Activated CD8-positive, alpha-beta memory T cell treated with anti-CD3 and anti-CD28 coated beads, Interleukin-2, amount 10 ng/mL, durations not matched to agents 7 days and 5 days (primary cell): ENCODE data around the gene GRB10. TPM values are rescaled to one million over a fixed set of nuclear protein-coding genes. Genes with fewer than 3 reads are reported as not detected.

Experiments
- ATAC-seq: fragments of 150-1000 bp; cut with Tn5 transposase; one replicate; pipeline ENCODE4 v1.10.0; 2021; ENCODE audit warnings: moderate library complexity
- CTCF ChIA-PET: fragments of 350-600 bp; sonication (Branson Sonifier 250); formaldehyde crosslinking; loops from one replicate; lab custom pipeline; 2021; ENCODE audit warnings: antibody characterized with exemption; lab: Charles Lee
- DNase-seq: peaks from one replicate; pipeline ENCODE4 v3.0.0-alpha.2; 2020
- H3K27ac Mint-ChIP-seq: one replicate; pipeline ENCODE4 v1.8.0; 2021; ENCODE audit warnings: mild to moderate bottlenecking, mixed read lengths
- H3K27me3 Mint-ChIP-seq: one replicate; pipeline ENCODE4 v1.8.0; 2021; ENCODE audit warnings: mixed read lengths
- H3K36me3 Mint-ChIP-seq: one replicate; pipeline ENCODE4 v1.8.0; 2021; ENCODE audit warnings: mild to moderate bottlenecking, mixed read lengths
- H3K4me1 Mint-ChIP-seq: one replicate; pipeline ENCODE4 v1.8.0; 2021; ENCODE audit warnings: mixed read lengths
- H3K4me3 Mint-ChIP-seq: one replicate; pipeline ENCODE4 v1.8.0; 2021; ENCODE audit warnings: mild to moderate bottlenecking, moderate library complexity, mixed read lengths
- H3K9me3 Mint-ChIP-seq: one replicate; pipeline ENCODE4 v1.8.0; 2022; ENCODE audit warnings: low read depth, mixed read lengths
- total RNA-seq, 2 experiments: library from RNA; stranded (reverse); gene quantifications; one replicate each; pipeline ENCODE4 v1.2.3, GENCODE V29; 2021

Gene GRB10
- total RNA-seq, 2 experiments from 2014 or later = 3.9 TPM

- Mint-ChIP-seq H3K27ac (peak overlapping the region; percentile 99), H3K36me3 (peaks cover 5% of the 10 kb centered on the region), H3K9me3 (no peaks in the 10 kb centered on the region), H3K4me3 (peak overlapping the region; percentile 74), H3K4me1 (peaks cover 66% of the 10 kb centered on the region), H3K27me3 (no peaks in the 10 kb centered on the region)
- DNase-seq = peak; percentile 47
- ATAC-seq = no peak
- CTCF ChIA-PET = interaction anchor here (0.8 to 3.0 kb wide), 7 partner anchors 20 to 567 kb away, joined by 3 to 9 read pairs (median 3); no protein-coding TSS in a partner anchor
Observed at GRCh38 chr7:50659329-50659965, 123.2 kb downstream of the GRB10 start.

GRCh38 chr7:50658696-50659095 lies 124.0 kb downstream of the GRB10 start:
- Mint-ChIP-seq H3K27me3 (peaks cover 3% of the 10 kb centered on the region), H3K36me3 (peaks cover 5% of the 10 kb centered on the region), H3K4me1 (peaks cover 60% of the 10 kb centered on the region), H3K9me3 (no peaks in the 10 kb centered on the region), H3K27ac (no peak overlapping the region), H3K4me3 (no peak overlapping the region)
- ATAC-seq (no peak), DNase-seq (no peak)
- CTCF ChIA-PET = interaction anchor here (1.0 to 3.0 kb wide), 2 partner anchors 25 to 44 kb away, joined by 3 to 8 read pairs; no protein-coding TSS in a partner anchor

- H3K27ac Mint-ChIP-seq = no peak overlapping the region
- H3K4me1 Mint-ChIP-seq = peaks cover 59% of the 10 kb centered on the region
- peaks cover 5% of the 10 kb centered on the region for H3K36me3 Mint-ChIP-seq
- no peaks in the 10 kb centered on the region for H3K9me3 Mint-ChIP-seq
- CTCF ChIA-PET = no interaction called here
- ATAC-seq (no peak), DNase-seq (no peak)
- peaks cover 5% of the 10 kb centered on the region for H3K27me3 Mint-ChIP-seq
- no peak overlapping the region for H3K4me3 Mint-ChIP-seq
Observed at GRCh38 chr7:50657912-50658311, 124.8 kb downstream of the GRB10 start.

GRCh38 chr7:50657341-50657873 lies 125.3 kb downstream of the GRB10 start:
- H3K36me3 Mint-ChIP-seq = peaks cover 5% of the 10 kb centered on the region
- DNase-seq = no peak

DNA sequence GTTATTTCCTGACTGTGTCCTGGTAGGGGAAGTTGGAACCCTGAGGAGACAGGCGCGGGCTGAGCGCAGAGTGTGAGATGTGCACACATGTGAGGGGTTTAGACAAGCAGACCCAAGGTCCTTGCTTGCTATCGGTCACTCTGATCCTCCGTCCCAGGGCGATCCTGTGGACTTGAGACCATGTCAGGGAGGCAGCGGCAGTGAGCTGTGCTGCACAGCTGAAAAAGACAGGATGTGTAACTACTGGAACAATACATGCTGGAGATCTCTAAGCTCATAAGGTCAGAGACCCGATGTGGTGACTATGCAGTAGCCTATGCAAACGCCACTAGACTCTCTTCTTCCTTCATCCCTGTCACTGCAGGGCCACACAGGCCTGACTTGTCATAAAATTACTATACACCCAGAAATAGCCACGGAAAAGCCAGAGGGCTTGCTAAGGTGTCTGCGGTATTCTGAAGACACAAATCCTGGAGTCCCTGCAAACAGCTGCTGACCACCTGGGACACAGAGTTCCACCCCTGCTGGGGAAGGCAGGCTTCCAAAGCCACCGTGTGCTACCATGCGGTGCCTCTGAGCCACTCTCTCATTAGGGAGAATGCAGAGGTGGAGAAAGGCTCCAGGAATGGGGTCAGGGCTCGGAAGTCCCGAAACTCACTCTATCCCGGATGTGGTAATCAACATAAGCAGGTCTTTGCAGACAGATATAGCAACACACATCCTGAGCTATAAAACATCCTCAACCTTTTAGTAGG lies 126.4 kb downstream of the GRB10 start:
- no peak overlapping the region for H3K4me3 Mint-ChIP-seq
- peaks cover 5% of the 10 kb centered on the region for H3K27me3 Mint-ChIP-seq
- CTCF ChIA-PET = interaction anchor here (0.8 to 1.0 kb wide), 3 partner anchors 10 to 41 kb away, joined by 3 read pairs; no protein-coding TSS in a partner anchor
- DNase-seq (no peak), ATAC-seq (no peak)
- no peak overlapping the region for H3K27ac Mint-ChIP-seq
- H3K36me3 Mint-ChIP-seq = peaks cover 3% of the 10 kb centered on the region
- peaks cover 48% of the 10 kb centered on the region for H3K4me1 Mint-ChIP-seq
- H3K9me3 Mint-ChIP-seq = no peaks in the 10 kb centered on the region

More at GRCh38 chr7:50657341-50657873, 125.3 kb downstream of the GRB10 start:
- H3K4me1 Mint-ChIP-seq = peaks cover 59% of the 10 kb centered on the region
- peaks cover 5% of the 10 kb centered on the region for H3K27me3 Mint-ChIP-seq
- no peak overlapping the region for H3K27ac Mint-ChIP-seq
- no peak for ATAC-seq
- H3K4me3 Mint-ChIP-seq = no peak overlapping the region
- CTCF ChIA-PET = interaction anchor here (0.8 kb wide), 1 partner anchor 20 kb away, joined by 3 read pairs; no protein-coding TSS in a partner anchor
- H3K9me3 Mint-ChIP-seq = no peaks in the 10 kb centered on the region

- Mint-ChIP-seq H3K36me3 (peaks cover 3% of the 10 kb centered on the region), H3K27ac (no peak overlapping the region), H3K4me1 (peaks cover 40% of the 10 kb centered on the region), H3K27me3 (peaks cover 6% of the 10 kb centered on the region), H3K9me3 (no peaks in the 10 kb centered on the region), H3K4me3 (no peak overlapping the region)
- CTCF ChIA-PET = interaction anchor here (1.0 kb wide), 1 partner anchor 9 kb away, joined by 3 read pairs; no protein-coding TSS in a partner anchor
- no peak for DNase-seq
- no peak for ATAC-seq
Observed at GRCh38 chr7:50655490-50655889, 127.2 kb downstream of the GRB10 start.

- no peak overlapping the region for H3K27ac Mint-ChIP-seq
- peaks cover 9% of the 10 kb centered on the region for H3K27me3 Mint-ChIP-seq
- DNase-seq (no peak), ATAC-seq (no peak)
- H3K4me3 Mint-ChIP-seq = no peak overlapping the region
- H3K9me3 Mint-ChIP-seq = no peaks in the 10 kb centered on the region
- CTCF ChIA-PET = interaction anchor here (0.8 to 2.0 kb wide), 3 partner anchors 14 to 24 kb away, joined by 3 to 7 read pairs (median 3); no protein-coding TSS in a partner anchor
- peaks cover 35% of the 10 kb centered on the region for H3K4me1 Mint-ChIP-seq
- peaks cover 1% of the 10 kb centered on the region for H3K36me3 Mint-ChIP-seq
Observed at GRCh38 chr7:50655020-50655419, 127.7 kb downstream of the GRB10 start.

- Mint-ChIP-seq H3K9me3 (no peaks in the 10 kb centered on the region), H3K4me1 (peaks cover 25% of the 10 kb centered on the region), H3K4me3 (no peak overlapping the region), H3K27me3 (peaks cover 9% of the 10 kb centered on the region), H3K27ac (no peak overlapping the region), H3K36me3 (no peaks in the 10 kb centered on the region)
- DNase-seq (no peak), ATAC-seq (no peak)
- CTCF ChIA-PET = interaction anchor here (0.8 to 2.0 kb wide), 4 partner anchors 8 to 23 kb away, joined by 3 to 7 read pairs (median 4); no protein-coding TSS in a partner anchor
Observed at GRCh38 chr7:50653981-50654425, 128.7 kb downstream of the GRB10 start.

- H3K27me3 Mint-ChIP-seq = peaks cover 9% of the 10 kb centered on the region
- no peak overlapping the region for H3K27ac Mint-ChIP-seq
- CTCF ChIA-PET = interaction anchor here (1.4 to 2.0 kb wide), 2 partner anchors 9 to 12 kb away, joined by 4 to 7 read pairs; no protein-coding TSS in a partner anchor
- DNase-seq (no peak), ATAC-seq (peak; percentile 55)
- H3K4me1 Mint-ChIP-seq = peaks cover 20% of the 10 kb centered on the region
- H3K4me3 Mint-ChIP-seq = no peak overlapping the region
- H3K36me3 Mint-ChIP-seq = no peaks in the 10 kb centered on the region
- no peaks in the 10 kb centered on the region for H3K9me3 Mint-ChIP-seq
Observed at GRCh38 chr7:50653126-50653864, 129.4 kb downstream of the GRB10 start.

DNA sequence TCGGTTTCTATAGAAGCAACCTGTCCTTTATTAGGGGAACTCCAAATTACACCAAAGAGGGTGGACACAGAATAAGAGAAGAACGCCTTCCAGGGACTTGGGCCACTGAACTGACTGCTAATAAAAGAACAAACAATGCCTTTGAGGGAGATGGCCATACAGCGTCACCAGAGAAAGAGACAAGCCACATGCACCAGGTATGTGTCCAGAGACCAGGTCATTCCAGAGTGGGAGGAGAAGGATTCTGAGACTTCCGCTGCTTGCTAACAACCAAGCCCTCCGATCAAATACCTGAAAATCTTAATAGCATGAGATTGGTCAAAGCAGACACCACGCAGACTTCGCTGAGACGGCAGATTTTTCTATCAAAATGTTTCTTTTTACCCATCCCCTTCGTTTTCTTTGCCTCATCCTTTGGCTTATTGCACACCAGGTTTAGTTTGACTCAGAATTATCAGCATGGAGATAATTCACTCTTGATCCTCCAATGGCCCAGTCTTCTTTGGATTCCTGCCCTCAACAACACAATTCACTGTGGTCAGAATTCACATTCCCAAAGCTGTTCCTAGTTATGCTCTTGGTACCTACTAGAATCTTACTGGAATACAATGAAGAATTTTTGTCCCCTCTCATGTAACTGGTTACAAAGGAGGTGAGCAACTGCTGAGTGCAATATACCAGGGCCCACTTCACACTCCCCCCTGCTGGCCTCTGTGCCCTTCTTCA lies 130.1 kb downstream of the GRB10 start:
- peaks cover 20% of the 10 kb centered on the region for H3K4me1 Mint-ChIP-seq
- no peak for ATAC-seq
- peaks cover 9% of the 10 kb centered on the region for H3K27me3 Mint-ChIP-seq
- H3K36me3 Mint-ChIP-seq = no peaks in the 10 kb centered on the region
- no peak overlapping the region for H3K27ac Mint-ChIP-seq
- no peak for DNase-seq
- CTCF ChIA-PET = interaction anchor here (1.4 to 2.0 kb wide), 2 partner anchors 10 to 11 kb away, joined by 4 to 7 read pairs; no protein-coding TSS in a partner anchor
- no peaks in the 10 kb centered on the region for H3K9me3 Mint-ChIP-seq
- no peak overlapping the region for H3K4me3 Mint-ChIP-seq

DNA sequence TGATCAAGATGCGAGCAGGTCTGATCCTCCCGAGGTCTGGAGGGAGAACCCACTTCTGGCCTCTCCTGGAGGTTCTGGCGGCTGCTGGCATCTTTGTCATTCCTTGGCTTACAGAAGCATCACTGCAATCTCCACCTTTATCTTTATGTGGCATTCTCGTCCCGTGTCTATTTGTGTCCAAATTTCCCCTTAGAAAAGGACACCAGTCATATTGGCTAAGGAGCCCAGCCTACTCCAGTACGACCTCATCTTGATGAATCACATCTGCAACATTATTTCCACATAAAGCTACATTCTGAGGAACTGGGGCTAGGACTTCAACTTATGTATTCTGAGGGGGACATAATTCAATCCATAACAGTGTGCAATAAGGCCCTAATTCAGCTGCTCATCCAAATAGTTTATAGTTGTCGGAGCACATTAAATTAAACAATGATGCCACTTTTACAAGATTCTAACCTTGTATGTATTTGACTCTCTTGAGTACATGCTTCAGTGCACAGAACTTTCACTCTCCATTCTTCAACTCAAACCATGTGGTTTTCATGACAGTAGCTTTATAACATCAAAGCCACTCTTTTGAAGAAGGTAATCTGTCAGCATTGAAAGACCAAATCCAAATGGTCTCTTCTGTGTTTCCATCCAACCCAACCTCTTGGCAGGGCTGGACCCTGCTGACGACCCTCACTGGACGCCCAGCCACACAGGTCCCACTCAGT lies 131.3 kb downstream of the GRB10 start:
- CTCF ChIA-PET = interaction anchor here (1.2 to 1.4 kb wide), 2 partner anchors 11 to 18 kb away, joined by 3 read pairs; no protein-coding TSS in a partner anchor
- Mint-ChIP-seq H3K9me3 (no peaks in the 10 kb centered on the region), H3K27me3 (peaks cover 9% of the 10 kb centered on the region), H3K27ac (no peak overlapping the region), H3K4me1 (peaks cover 13% of the 10 kb centered on the region), H3K4me3 (no peak overlapping the region), H3K36me3 (no peaks in the 10 kb centered on the region)
- ATAC-seq = no peak
- DNase-seq = no peak
